GM18519 (cell line): ENCODE measurements around the gene OR6J1.

Experiments used
- ATAC-seq: cut with Tn5 transposase; IDR thresholded peaks from one replicate; pipeline ENCODE4 v1.9.1; 2021; ENCODE audit warnings: mild to moderate bottlenecking, moderate library complexity; ENCODE audit not compliant: unreplicated experiment, low FRiP score

OR6J1 gene

GRCh38 chr14:22583994-22584393, 60.2 kb downstream of the OR6J1 start:
- no peak for ATAC-seq
